ENCODE results near the gene ATP11C. TPM values are rescaled to one million over a fixed set of nuclear protein-coding genes. Genes with fewer than 3 reads are reported as not detected.

ATP11C gene
- total and polyA plus RNA-seq, 2 experiments from 2014 or later, result 8.5 to 22.3 TPM

GRCh38 chrX:139776599-139776998, 156.3 kb downstream of the ATP11C start:
- no peak for DNase-seq (ENCODE audit: low spot score)
- Histone ChIP-seq H3K27me3 (no peaks in the 10 kb centered on the region), H3K27ac (no peak overlapping the region), H3K4me2 (no peak overlapping the region), H3K9me3 (ENCODE audit: low read depth) (no peaks in the 10 kb centered on the region), H2AFZ (no peak overlapping the region), H3K4me3 (no peak overlapping the region), H4K20me1 (ENCODE audit: insufficient read depth, poor library complexity, severe bottlenecking) (no peaks in the 10 kb centered on the region), H3K9me2 (replicated peaks; ENCODE audit: insufficient read depth) (no peaks in the 10 kb centered on the region), H3K36me3 (replicated peaks; ENCODE audit: insufficient read depth, low read depth) (no peaks in the 10 kb centered on the region), H3K4me1 (ENCODE audit: insufficient read depth) (no peaks in the 10 kb centered on the region), H3K79me2 (no peaks in the 10 kb centered on the region)
- no peak for TF ChIP-seq EZH2 (IDR thresholded peaks at IDR 0.05; ENCODE audit: borderline replicate concordance)
- no peak for TF ChIP-seq EZH2phosphoT487 (IDR thresholded peaks at IDR 0.05; ENCODE audit: low read depth, severe bottlenecking, unreplicated experiment)
- TF ChIP-seq, protein P1, sequence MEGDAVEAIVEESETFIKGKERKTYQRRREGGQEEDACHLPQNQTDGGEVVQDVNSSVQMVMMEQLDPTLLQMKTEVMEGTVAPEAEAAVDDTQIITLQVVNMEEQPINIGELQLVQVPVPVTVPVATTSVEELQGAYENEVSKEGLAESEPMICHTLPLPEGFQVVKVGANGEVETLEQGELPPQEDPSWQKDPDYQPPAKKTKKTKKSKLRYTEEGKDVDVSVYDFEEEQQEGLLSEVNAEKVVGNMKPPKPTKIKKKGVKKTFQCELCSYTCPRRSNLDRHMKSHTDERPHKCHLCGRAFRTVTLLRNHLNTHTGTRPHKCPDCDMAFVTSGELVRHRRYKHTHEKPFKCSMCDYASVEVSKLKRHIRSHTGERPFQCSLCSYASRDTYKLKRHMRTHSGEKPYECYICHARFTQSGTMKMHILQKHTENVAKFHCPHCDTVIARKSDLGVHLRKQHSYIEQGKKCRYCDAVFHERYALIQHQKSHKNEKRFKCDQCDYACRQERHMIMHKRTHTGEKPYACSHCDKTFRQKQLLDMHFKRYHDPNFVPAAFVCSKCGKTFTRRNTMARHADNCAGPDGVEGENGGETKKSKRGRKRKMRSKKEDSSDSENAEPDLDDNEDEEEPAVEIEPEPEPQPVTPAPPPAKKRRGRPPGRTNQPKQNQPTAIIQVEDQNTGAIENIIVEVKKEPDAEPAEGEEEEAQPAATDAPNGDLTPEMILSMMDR (IDR thresholded peaks at IDR 0.05; ENCODE audit: poor library complexity), result no peak
- 82% methylated on average over 3 of the region's 3 CpGs for WGBS (ENCODE audit: low lambda C conversion rate, missing lambda C conversion rate)

DNA sequence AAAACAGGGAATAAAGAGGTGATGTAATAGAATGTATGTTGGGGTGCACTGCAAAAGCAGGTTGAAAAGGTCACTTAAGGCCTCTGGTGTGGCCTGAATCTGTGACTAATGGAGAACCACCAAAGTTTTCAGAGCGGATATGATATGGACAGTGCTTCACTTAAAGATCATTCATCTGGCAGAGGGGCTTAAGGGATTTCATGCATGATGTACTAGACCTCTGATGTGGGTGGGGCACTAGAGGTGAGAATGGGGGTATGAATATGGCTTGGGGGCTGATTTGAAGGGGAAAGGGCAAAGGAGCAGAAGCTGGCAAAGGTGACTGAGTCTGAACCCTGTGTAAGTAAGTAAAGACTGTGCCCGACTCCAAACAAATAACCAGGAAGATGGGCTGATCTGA, 162.5 kb downstream of the ATP11C start:
- Histone ChIP-seq H3K27ac (no peak overlapping the region), H3K4me1 (ENCODE audit: insufficient read depth) (no peaks in the 10 kb centered on the region), H3K4me3 (no peak overlapping the region), H3K9me2 (replicated peaks; ENCODE audit: insufficient read depth) (no peaks in the 10 kb centered on the region), H3K79me2 (no peaks in the 10 kb centered on the region), H4K20me1 (ENCODE audit: insufficient read depth, poor library complexity, severe bottlenecking) (no peaks in the 10 kb centered on the region), H3K27me3 (no peaks in the 10 kb centered on the region), H2AFZ (no peak overlapping the region), H3K36me3 (replicated peaks; ENCODE audit: insufficient read depth, low read depth) (no peaks in the 10 kb centered on the region), H3K4me2 (no peak overlapping the region), H3K9me3 (ENCODE audit: low read depth) (no peaks in the 10 kb centered on the region)
- 79% methylated on average over 2 of the region's 2 CpGs for WGBS (ENCODE audit: low lambda C conversion rate, missing lambda C conversion rate)
- TF ChIP-seq, protein P1 (IDR thresholded peaks at IDR 0.05; ENCODE audit: poor library complexity), result no peak
- TF ChIP-seq EZH2 (IDR thresholded peaks at IDR 0.05; ENCODE audit: borderline replicate concordance) (no peak), EZH2phosphoT487 (IDR thresholded peaks at IDR 0.05; ENCODE audit: low read depth, severe bottlenecking, unreplicated experiment) (no peak)
- no peak for DNase-seq (ENCODE audit: low spot score)

DNA sequence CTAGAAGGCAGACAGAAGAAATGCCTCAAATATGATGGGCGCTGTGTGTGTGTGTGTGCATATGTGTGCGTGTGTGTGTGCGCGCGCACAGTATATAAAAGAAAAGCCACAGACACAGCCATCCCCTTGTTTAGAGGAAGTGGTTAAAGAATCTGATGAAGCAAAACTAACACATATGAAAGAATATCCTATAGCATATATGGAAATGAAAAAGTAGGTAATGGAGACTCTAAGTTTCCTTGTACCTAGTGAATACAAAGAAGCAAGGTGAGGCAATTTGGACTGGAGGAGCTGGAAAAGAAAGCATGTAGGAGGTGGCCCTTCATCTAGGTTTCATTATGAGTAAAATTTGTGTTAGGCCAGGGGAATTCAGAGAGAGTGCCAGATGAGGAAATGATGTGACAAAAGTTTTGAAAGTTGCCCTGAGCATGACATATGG, 166.3 kb downstream of the ATP11C start:
- Histone ChIP-seq H3K9me3 (ENCODE audit: low read depth) (no peaks in the 10 kb centered on the region), H3K27me3 (no peaks in the 10 kb centered on the region), H3K79me2 (no peaks in the 10 kb centered on the region), H4K20me1 (ENCODE audit: insufficient read depth, poor library complexity, severe bottlenecking) (no peaks in the 10 kb centered on the region), H3K27ac (no peak overlapping the region), H3K36me3 (replicated peaks; ENCODE audit: insufficient read depth, low read depth) (no peaks in the 10 kb centered on the region), H3K4me2 (no peak overlapping the region), H2AFZ (no peak overlapping the region), H3K4me3 (no peak overlapping the region), H3K9me2 (replicated peaks; ENCODE audit: insufficient read depth) (no peaks in the 10 kb centered on the region), H3K4me1 (ENCODE audit: insufficient read depth) (no peaks in the 10 kb centered on the region)
- no peak for TF ChIP-seq EZH2phosphoT487 (IDR thresholded peaks at IDR 0.05; ENCODE audit: low read depth, severe bottlenecking, unreplicated experiment)
- TF ChIP-seq, protein P1 (IDR thresholded peaks at IDR 0.05; ENCODE audit: poor library complexity), result no peak
- 98% methylated on average over 5 of the region's 5 CpGs for WGBS (ENCODE audit: low lambda C conversion rate, missing lambda C conversion rate)
- DNase-seq (ENCODE audit: low spot score), result no peak

All from hepatocyte (in vitro differentiated cells).